Left renal cortex interstitium (tissue), 4 donors: ENCODE measurements around the gene MSMO1. TPM values are rescaled to one million over a fixed set of nuclear protein-coding genes. Genes with fewer than 3 reads are reported as not detected.
A peak's percentile ranks its signal among the peaks of the same experiment; 100 is the strongest.

Experiments used
- DNase-seq, 4 donors: peaks; one replicate each; pipeline ENCODE4 v3.0.0-alpha.2; 2013; ENCODE audit warnings: low read depth in 4 of 4, low spot score in 2 of 4, missing footprints in 1 of 4
- polyA plus RNA-seq, 4 donors: library from polyadenylated mRNA; unstranded; fragments of 120-200 nt; gene quantifications; one replicate each; pipeline ENCODE4 v1.2.1, GENCODE V29; 2013; ENCODE audit not compliant: insufficient read length in 4 of 4

MSMO1 gene
- polyA plus RNA-seq, 4 donors, result 58.4 to 73.4 (median 68.0) TPM

GRCh38 chr4:165359506-165359905 lies 32.0 kb downstream of the MSMO1 start:
- no peak for DNase-seq

GRCh38 chr4:165360041-165360695 lies 32.7 kb downstream of the MSMO1 start:
- no peak for DNase-seq

GRCh38 chr4:165360985-165361670 lies 33.7 kb downstream of the MSMO1 start:
- DNase-seq, result no peak

- no peak for DNase-seq
These were observed 34.3 kb downstream of the MSMO1 start for GRCh38 chr4:165361810-165362209.

- DNase-seq, result no peak
These were observed 37.1 kb downstream of the MSMO1 start for GRCh38 chr4:165364452-165365080.

GRCh38 chr4:165367040-165367439 lies 39.6 kb downstream of the MSMO1 start:
- DNase-seq, result no peak

- DNase-seq, result no peak
These were observed 40.6 kb downstream of the MSMO1 start for GRCh38 chr4:165368114-165368513.

GRCh38 chr4:165368567-165368966 lies 41.1 kb downstream of the MSMO1 start:
- no peak for DNase-seq

GRCh38 chr4:165369522-165369921 lies 42.1 kb downstream of the MSMO1 start:
- no peak for DNase-seq

GRCh38 chr4:165370530-165370929 lies 43.1 kb downstream of the MSMO1 start:
- DNase-seq, result no peak

- no peak for DNase-seq
These were observed 48.0 kb downstream of the MSMO1 start for GRCh38 chr4:165375465-165375864.

- no peak for DNase-seq
These were observed 50.9 kb downstream of the MSMO1 start for GRCh38 chr4:165378398-165378744.

GRCh38 chr4:165378745-165379677 lies 51.5 kb downstream of the MSMO1 start, which contains the start of gene CPE:
TSS of gene CPE (plus strand) at chr4:165379008. CDS start at chr4:165379222, 214 bp downstream.
- peak in 2 of 4 donors; percentile 55 to 68 for DNase-seq

- DNase-seq, result no peak
These were observed 52.2 kb downstream of the MSMO1 start for GRCh38 chr4:165379678-165380064.

- no peak for DNase-seq
These were observed 53.3 kb downstream of the MSMO1 start for GRCh38 chr4:165380805-165381204.

GRCh38 chr4:165381821-165382373 lies 54.4 kb downstream of the MSMO1 start:
- DNase-seq, result no peak

- DNase-seq, result no peak
These were observed 55.2 kb downstream of the MSMO1 start for GRCh38 chr4:165382640-165383039.

- no peak for DNase-seq
These were observed 56.2 kb downstream of the MSMO1 start for GRCh38 chr4:165383591-165384073.

GRCh38 chr4:165384186-165384585 lies 56.7 kb downstream of the MSMO1 start:
- no peak for DNase-seq

- DNase-seq, result peak in 1 of 4 donors; percentile 49
These were observed 57.1 kb downstream of the MSMO1 start for GRCh38 chr4:165384598-165384997.
